Prostate gland (tissue), 2 donors: ENCODE data around the gene USP11.

Source experiments
- CTCF ChIP-seq, 4 experiments: fragments of 200-600 bp in 2 of 4; fragments of 450-650 bp in 2 of 4; sonication (generic) in 2 of 4; IDR thresholded peaks; 1 replicate in 3 of 4; 2 replicates in 1 of 4; pipeline ENCODE4 v1.5.1; 2016 to 2019; ENCODE audit warnings: antibody characterized with exemption in 4 of 4, mild to moderate bottlenecking in 2 of 4, moderate library complexity in 2 of 4
- POLR2A ChIP-seq: fragments of 450-650 bp; IDR thresholded peaks from one replicate; pipeline ENCODE4 v1.6.1; 2016; ENCODE audit warnings: antibody characterized with exemption, mild to moderate bottlenecking
- POLR2AphosphoS5 ChIP-seq: sonication (generic); formaldehyde crosslinking; IDR thresholded peaks from one replicate; pipeline ENCODE4 v1.6.1; 2017; ENCODE audit warnings: antibody characterized with exemption

GRCh38 chrX:47206316-47206715 is 26.5 kb upstream of the USP11 start:
- TF ChIP-seq CTCF (IDR thresholded peaks at IDR 0.05) (no peak), POLR2AphosphoS5 (no peak), POLR2A (no peak)
